Psoas muscle (tissue), 8 donors: ENCODE data around the gene LRRC31. TPM values are rescaled to one million over a fixed set of nuclear protein-coding genes. Genes with fewer than 3 reads are reported as not detected.

Experiments used
- ATAC-seq, 4 donors: fragments of 200-7000 bp; cut with Tn5 transposase; one replicate each; pipeline ENCODE4 v1.9.1; 2020; ENCODE audit warnings: moderate library complexity in 3 of 4, mild to moderate bottlenecking in 2 of 4
- DNase-seq, 2 donors: peaks; one replicate each; pipeline ENCODE4 v3.0.0-alpha.2; 2020
- H3K27ac ChIP-seq: fragments of 200-600 bp; one replicate; pipeline ENCODE4 v1.8.0; 2022
- H3K27me3 ChIP-seq, 3 donors: fragments of 200-600 bp in 1 of 3; one replicate each; pipeline versions ENCODE4 v1.6.1 to v1.8.0; 2013 to 2022; ENCODE audit warnings: low read length in 2 of 3, mild to moderate bottlenecking in 2 of 3, moderate library complexity in 1 of 3; ENCODE audit not compliant: insufficient read depth in 3 of 3
- H3K36me3 ChIP-seq, 2 donors: fragments of 200-600 bp in 1 of 2; one replicate each; pipeline versions ENCODE4 v1.6.1 to v1.8.0; 2013 to 2022; ENCODE audit warnings: low read depth in 1 of 2, mild to moderate bottlenecking in 1 of 2, moderate library complexity in 1 of 2; ENCODE audit not compliant: insufficient read depth in 1 of 2
- H3K4me1 ChIP-seq: fragments of 200-600 bp; one replicate; pipeline ENCODE4 v1.8.0; 2022
- H3K4me3 ChIP-seq: fragments of 200-600 bp; one replicate; pipeline ENCODE4 v1.8.0; 2022; ENCODE audit warnings: mild to moderate bottlenecking
- H3K9me3 ChIP-seq: fragments of 200-600 bp; one replicate; pipeline ENCODE4 v1.8.0; 2022
- WGBS, 3 donors: extraction: QIAGEN DNeasy Blood & Tissue Kit; methylation state at CpG; one replicate each; pipeline versions ENCODE4 v1.1.6 to v1.1.7; 2013; 5-methylcytosine and 5-hydroxymethylcytosine counted together
- intact Hi-C, 2 donors: fragments of 100-400 bp; cut with DNase I; formaldehyde crosslinking; loops; one replicate each; pipeline versions ENCODE4 v1.11.0 to v1.14.2; 2022
- polyA plus RNA-seq, 3 donors: library from polyadenylated mRNA; stranded (reverse); fragments of 200-250 nt; gene quantifications; one replicate each; pipeline ENCODE4 v1.2.3, GENCODE V29; 2013
- total RNA-seq, 4 donors: library from RNA; stranded (reverse); fragmentation: NEBNext Ultra II Directional in 2 of 4; extraction: Animal tissue kit (Norgen Biotek cat#: 25700) in 2 of 4; gene quantifications; one replicate each; pipeline versions ENCODE4 v1.2.1 to v1.2.4, GENCODE V29; 2021 to 2023
- TF ChIP-seq, protein P1 (sequence below): fragments of 200-600 bp; IDR thresholded peaks from one replicate; pipeline ENCODE4 v1.8.0; 2022; ENCODE audit warnings: antibody characterized with exemption
- donor health status: healthy with polysubstance abuse.
- donor health status: DM: no; HTN: no; CAD: no; lungs with moderate emphysema.
- donor health status: Bipolar disorder and iron deficiency.
- donor health status: healthy.
- donor health status: DM: yes; HTN: yes; CAD: no.
- donor health status: DM: no; HTN: no; CAD: no.
- donor health status: DM: no; HTN: no; CAD: no.
- donor health status: DM: yes; HTN: yes; CAD: no.

The LRRC31 gene
- total and polyA plus RNA-seq, 7 donors: 0.01 TPM; not detected in 6

DNA sequence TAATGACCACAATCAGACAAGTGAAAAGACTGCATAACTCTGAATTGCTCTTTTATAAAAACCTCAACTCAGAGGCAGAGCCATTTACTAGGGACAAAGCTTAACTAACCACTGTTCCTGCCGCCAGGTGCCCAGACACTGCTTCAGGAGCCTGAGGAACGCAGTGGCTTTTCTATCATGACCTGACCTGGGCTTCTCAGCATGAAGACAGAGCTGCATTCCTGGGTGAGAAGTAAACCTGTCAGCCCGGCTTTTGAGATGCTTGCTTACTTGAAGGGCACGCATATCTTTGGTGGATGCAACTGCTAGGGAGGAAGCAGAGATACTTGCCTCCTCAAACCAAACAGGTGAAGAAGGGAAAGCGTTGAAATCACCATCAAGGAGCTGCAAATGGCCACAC lies 7.9 kb downstream of the LRRC31 start:
- peaks cover 0 to 1% (median 0%) of the 10 kb centered on the region in 3 donors for H3K27me3 ChIP-seq
- ATAC-seq (no peak), DNase-seq (no peak)
- no peaks in the 10 kb centered on the region for H3K9me3 ChIP-seq
- no peaks in the 10 kb centered on the region for H3K4me1 ChIP-seq
- H3K4me3 ChIP-seq: no peak overlapping the region
- TF ChIP-seq, protein P1, sequence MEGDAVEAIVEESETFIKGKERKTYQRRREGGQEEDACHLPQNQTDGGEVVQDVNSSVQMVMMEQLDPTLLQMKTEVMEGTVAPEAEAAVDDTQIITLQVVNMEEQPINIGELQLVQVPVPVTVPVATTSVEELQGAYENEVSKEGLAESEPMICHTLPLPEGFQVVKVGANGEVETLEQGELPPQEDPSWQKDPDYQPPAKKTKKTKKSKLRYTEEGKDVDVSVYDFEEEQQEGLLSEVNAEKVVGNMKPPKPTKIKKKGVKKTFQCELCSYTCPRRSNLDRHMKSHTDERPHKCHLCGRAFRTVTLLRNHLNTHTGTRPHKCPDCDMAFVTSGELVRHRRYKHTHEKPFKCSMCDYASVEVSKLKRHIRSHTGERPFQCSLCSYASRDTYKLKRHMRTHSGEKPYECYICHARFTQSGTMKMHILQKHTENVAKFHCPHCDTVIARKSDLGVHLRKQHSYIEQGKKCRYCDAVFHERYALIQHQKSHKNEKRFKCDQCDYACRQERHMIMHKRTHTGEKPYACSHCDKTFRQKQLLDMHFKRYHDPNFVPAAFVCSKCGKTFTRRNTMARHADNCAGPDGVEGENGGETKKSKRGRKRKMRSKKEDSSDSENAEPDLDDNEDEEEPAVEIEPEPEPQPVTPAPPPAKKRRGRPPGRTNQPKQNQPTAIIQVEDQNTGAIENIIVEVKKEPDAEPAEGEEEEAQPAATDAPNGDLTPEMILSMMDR: no peak
- H3K27ac ChIP-seq: no peak overlapping the region
- intact Hi-C loops: loop anchor here in 1 of 2 donors (5.0 kb wide), 1 partner anchor 105 kb away; the partner anchor contains the start of gene SEC62
- no peaks in the 10 kb centered on the region for H3K36me3 ChIP-seq
- 69 to 73% (median 70%) methylated on average over 5 of the region's 5 CpGs for WGBS, 3 donors

DNA sequence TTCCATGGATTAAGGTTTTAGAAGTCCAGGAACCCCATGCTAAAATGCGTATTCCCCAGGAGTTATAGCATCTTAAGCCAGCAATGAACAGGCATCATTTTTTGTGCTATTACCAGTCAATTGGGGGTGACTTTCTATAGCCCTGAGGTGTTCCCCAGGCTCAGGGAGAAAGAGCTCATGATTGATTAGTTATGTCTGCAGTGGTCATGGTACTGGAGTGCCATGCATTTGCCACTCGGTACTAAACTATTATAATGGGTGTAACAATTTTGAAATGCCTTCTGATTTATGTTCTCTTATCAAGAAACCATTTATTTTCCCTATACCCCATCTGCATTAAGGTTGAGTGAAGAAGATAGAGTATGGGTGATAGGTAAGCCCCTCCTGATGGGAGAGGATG lies 11.9 kb downstream of the LRRC31 start:
- Histone ChIP-seq H3K27ac (no peak overlapping the region), H3K4me1 (no peaks in the 10 kb centered on the region), H3K9me3 (no peaks in the 10 kb centered on the region), H3K36me3 (no peaks in the 10 kb centered on the region), H3K27me3 (peaks cover 0 to 2% (median 1%) of the 10 kb centered on the region in 3 donors), H3K4me3 (no peak overlapping the region)
- TF ChIP-seq, protein P1: no peak
- intact Hi-C loops: no loop called here
- no peak for ATAC-seq
- 56 to 67% (median 58%) methylated on average over 2 of the region's 2 CpGs for WGBS, 3 donors
- DNase-seq: no peak

DNA sequence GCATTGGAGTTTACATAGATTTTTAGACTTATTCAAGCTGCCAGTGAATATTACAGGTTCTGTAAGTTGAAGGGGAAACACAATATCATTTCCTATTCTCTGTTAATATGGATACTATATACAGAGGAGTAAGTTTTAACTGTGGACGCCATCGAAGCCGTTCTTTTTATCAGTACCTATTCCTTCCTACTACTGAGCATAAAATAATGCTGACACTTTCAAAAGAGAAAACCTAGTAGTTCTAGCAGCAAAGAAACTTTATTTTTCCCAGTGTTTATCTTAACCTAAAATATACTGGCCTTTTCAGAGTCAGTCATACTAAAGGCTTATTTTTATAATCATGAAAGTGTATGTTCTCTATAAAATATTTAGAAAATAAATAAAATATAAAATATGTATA lies 14.2 kb downstream of the LRRC31 start:
- H3K4me3 ChIP-seq: no peak overlapping the region
- H3K4me1 ChIP-seq: no peaks in the 10 kb centered on the region
- no peaks in the 10 kb centered on the region for H3K36me3 ChIP-seq
- WGBS, 3 donors: 91 to 95% (median 94%) methylated on average over 3 of the region's 3 CpGs
- TF ChIP-seq, protein P1: no peak
- peaks cover 1 to 8% (median 2%) of the 10 kb centered on the region in 3 donors for H3K27me3 ChIP-seq
- DNase-seq (no peak), ATAC-seq (no peak)
- no peak overlapping the region for H3K27ac ChIP-seq
- intact Hi-C loops: no loop called here
- H3K9me3 ChIP-seq: no peaks in the 10 kb centered on the region

DNA sequence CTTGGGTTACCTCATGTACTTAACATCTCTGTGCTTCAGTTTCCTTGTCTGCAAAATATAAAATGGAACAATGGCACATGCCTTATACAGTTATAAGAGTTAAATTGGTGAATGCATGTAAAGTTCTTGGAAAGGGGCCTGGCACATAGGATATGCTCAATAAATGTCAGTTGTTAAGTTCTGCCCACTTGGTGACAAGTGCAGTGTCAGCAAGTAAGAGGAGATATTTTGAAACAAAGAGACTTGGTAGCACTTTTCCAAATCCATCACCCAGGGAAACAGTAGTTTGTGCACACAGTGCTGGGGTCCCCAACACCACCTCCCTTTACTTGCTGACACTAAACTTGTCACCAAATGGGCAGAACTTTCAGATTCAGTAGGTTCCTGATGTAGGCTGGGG lies 19.1 kb downstream of the LRRC31 start:
- H3K4me3 ChIP-seq: no peak overlapping the region
- DNase-seq: no peak
- H3K4me1 ChIP-seq: no peaks in the 10 kb centered on the region
- no peaks in the 10 kb centered on the region for H3K9me3 ChIP-seq
- no peak overlapping the region for H3K27ac ChIP-seq
- H3K27me3 ChIP-seq: peaks cover 0 to 8% (median 0%) of the 10 kb centered on the region in 3 donors
- TF ChIP-seq, protein P1: no peak
- ATAC-seq: no peak
- intact Hi-C loops: no loop called here
- no peaks in the 10 kb centered on the region for H3K36me3 ChIP-seq

DNA sequence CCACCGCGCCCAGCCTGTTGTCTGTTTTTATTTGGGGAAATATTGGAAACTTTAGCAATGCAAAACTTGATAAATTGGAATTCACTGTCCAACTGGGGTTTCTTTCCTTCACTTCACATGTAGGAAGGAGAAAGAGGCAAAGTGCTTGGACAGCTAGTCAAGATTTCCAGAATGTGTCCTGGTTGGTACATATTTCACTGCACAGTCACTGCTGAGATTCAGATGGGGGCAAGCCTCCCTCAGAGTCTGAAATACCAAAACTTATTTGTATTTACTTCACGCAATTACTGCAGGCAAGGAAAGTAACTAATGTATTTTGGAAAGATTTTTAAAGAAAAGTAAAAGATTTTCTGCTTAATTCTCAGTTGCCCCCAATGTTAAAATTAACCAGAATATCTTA lies 21.0 kb downstream of the LRRC31 start:
- Histone ChIP-seq H3K4me3 (no peak overlapping the region), H3K27me3 (peaks cover 0 to 8% (median 0%) of the 10 kb centered on the region in 3 donors), H3K9me3 (no peaks in the 10 kb centered on the region), H3K36me3 (no peaks in the 10 kb centered on the region), H3K27ac (no peak overlapping the region), H3K4me1 (no peaks in the 10 kb centered on the region)
- intact Hi-C loops: no loop called here
- 96 to 100% (median 97%) methylated on average over 3 of the region's 3 CpGs for WGBS, 3 donors
- DNase-seq: no peak
- TF ChIP-seq, protein P1: no peak
- no peak for ATAC-seq
